ENCODE measurements around the gene SERPINA6. TPM values are rescaled to one million over a fixed set of nuclear protein-coding genes. Genes with fewer than 3 reads are reported as not detected.

Gene SERPINA6
- total and polyA plus RNA-seq, 7 donors, result not detected

DNA sequence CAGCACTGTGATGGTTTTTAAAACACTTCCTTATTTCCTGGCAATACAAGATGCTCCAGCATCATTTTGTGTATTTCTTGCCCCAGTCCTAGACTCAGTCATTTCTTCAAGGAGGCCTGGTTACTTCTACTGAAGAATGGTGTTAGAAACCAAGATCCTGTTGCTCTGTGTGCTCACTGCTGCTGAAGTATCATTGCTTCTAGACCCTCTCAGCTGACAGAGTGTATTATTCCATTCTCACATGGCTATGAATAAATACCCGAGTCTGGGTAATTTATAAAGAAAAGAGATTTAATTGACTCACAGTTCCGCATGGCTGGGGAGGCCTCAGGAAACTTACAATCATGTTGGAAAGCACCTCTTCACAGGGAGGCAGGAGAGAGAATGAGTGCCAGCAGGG is 14.9 kb upstream of the SERPINA6 start:
- WGBS, 3 donors, result 83 to 89% (median 84%) methylated on average over 2 of the region's 2 CpGs
- Histone ChIP-seq H3K4me1 (no peaks in the 10 kb centered on the region), H3K27ac (no peak overlapping the region), H3K4me3 (no peak overlapping the region), H3K36me3 (ENCODE audit: insufficient read depth in 1 of 2, low read depth in 1 of 2) (no peaks in the 10 kb centered on the region), H3K27me3 (ENCODE audit: insufficient read depth in 3 of 3, low read length in 2 of 3) (no peaks in the 10 kb centered on the region), H3K9me3 (no peaks in the 10 kb centered on the region)
- DNase-seq (no peak), ATAC-seq (no peak)
- intact Hi-C loops (cut with DNase I), result no loop called here
- TF ChIP-seq, protein P1, sequence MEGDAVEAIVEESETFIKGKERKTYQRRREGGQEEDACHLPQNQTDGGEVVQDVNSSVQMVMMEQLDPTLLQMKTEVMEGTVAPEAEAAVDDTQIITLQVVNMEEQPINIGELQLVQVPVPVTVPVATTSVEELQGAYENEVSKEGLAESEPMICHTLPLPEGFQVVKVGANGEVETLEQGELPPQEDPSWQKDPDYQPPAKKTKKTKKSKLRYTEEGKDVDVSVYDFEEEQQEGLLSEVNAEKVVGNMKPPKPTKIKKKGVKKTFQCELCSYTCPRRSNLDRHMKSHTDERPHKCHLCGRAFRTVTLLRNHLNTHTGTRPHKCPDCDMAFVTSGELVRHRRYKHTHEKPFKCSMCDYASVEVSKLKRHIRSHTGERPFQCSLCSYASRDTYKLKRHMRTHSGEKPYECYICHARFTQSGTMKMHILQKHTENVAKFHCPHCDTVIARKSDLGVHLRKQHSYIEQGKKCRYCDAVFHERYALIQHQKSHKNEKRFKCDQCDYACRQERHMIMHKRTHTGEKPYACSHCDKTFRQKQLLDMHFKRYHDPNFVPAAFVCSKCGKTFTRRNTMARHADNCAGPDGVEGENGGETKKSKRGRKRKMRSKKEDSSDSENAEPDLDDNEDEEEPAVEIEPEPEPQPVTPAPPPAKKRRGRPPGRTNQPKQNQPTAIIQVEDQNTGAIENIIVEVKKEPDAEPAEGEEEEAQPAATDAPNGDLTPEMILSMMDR (IDR thresholded peaks at IDR 0.05), result no peak

DNA sequence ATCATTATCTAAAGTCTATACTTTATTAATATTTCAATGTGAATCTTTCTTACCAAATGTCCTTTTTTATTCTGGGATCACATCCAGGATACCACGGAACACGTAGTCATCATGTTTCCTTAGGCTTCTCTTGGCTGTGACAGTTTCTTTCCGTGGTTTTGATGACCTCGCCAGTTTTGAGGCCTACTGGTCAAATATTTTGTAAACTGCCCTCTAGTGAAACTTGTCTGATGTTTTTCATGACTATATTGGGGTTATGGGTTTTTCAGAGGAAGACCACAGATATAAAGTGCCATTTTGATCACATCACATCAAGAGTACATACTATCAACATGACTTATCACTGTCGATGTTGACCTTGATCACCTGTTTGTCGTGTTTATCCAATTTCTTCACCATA is 14.1 kb upstream of the SERPINA6 start:
- no peaks in the 10 kb centered on the region for H3K9me3 ChIP-seq
- H3K36me3 ChIP-seq (ENCODE audit: insufficient read depth in 1 of 2, low read depth in 1 of 2), result no peaks in the 10 kb centered on the region
- no peaks in the 10 kb centered on the region for H3K27me3 ChIP-seq (ENCODE audit: insufficient read depth in 3 of 3, low read length in 2 of 3)
- TF ChIP-seq, protein P1 (IDR thresholded peaks at IDR 0.05), result no peak
- no peak overlapping the region for H3K4me3 ChIP-seq
- no peaks in the 10 kb centered on the region for H3K4me1 ChIP-seq
- ATAC-seq, result no peak
- no peak overlapping the region for H3K27ac ChIP-seq
- DNase-seq, result no peak
- intact Hi-C loops (cut with DNase I), result no loop called here
- whole genome bisulfite sequencing, 3 donors, result 55 to 57% (median 57%) methylated on average over 6 of the region's 6 CpGs

DNA sequence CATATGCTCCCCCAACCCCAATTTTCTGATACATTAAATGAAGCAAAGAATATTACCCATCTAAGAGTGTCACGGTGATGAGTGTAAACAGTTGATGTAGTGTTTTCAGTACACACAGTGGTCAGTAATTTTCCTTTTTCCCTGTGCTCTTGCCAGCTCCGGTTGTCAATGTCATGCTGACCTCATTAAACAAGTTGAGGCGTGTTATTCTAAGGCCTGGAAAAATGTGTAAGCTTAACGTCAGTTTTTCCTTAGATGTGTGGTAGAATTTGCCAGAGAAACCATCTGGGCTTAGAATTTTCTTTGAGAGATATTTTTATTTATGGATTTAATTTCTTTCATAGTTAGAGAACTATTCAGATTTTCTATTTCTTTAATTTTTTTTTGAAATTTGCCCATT is 11.7 kb upstream of the SERPINA6 start:
- intact Hi-C loops (cut with DNase I), result no loop called here
- Histone ChIP-seq H3K4me1 (no peaks in the 10 kb centered on the region), H3K36me3 (ENCODE audit: insufficient read depth in 1 of 2, low read depth in 1 of 2) (no peaks in the 10 kb centered on the region), H3K4me3 (no peak overlapping the region), H3K27ac (no peak overlapping the region), H3K27me3 (ENCODE audit: insufficient read depth in 3 of 3, low read length in 2 of 3) (no peaks in the 10 kb centered on the region), H3K9me3 (no peaks in the 10 kb centered on the region)
- WGBS, 3 donors, result 18 to 41% (median 28%) methylated on average over 4 of the region's 4 CpGs
- ATAC-seq, result no peak
- TF ChIP-seq, protein P1 (IDR thresholded peaks at IDR 0.05), result no peak
- no peak for DNase-seq

DNA sequence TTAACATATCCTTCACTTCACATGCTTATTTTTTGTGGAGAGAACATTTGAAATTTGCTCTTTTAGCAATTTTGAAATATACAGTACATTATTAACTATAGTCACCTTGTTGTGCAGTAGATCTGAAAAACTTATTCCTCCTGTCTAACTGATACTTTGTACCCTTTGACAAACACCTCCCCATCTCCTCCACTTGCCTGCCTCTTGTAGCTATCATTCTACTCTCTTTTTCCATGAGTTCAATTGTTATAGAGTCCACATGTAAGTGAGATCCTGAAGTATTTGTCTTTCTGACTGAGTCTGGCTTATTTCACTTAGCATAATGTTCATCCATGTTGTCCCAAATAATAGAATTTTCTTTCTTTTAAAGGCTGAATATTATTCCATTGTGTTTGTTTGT is 9.5 kb upstream of the SERPINA6 start:
- Histone ChIP-seq H3K36me3 (ENCODE audit: insufficient read depth in 1 of 2, low read depth in 1 of 2) (no peaks in the 10 kb centered on the region), H3K27ac (no peak overlapping the region), H3K9me3 (no peaks in the 10 kb centered on the region), H3K27me3 (ENCODE audit: insufficient read depth in 3 of 3, low read length in 2 of 3) (no peaks in the 10 kb centered on the region), H3K4me1 (no peaks in the 10 kb centered on the region), H3K4me3 (no peak overlapping the region)
- intact Hi-C loops (cut with DNase I), result no loop called here
- DNase-seq (no peak), ATAC-seq (no peak)
- TF ChIP-seq, protein P1 (IDR thresholded peaks at IDR 0.05), result no peak

DNA sequence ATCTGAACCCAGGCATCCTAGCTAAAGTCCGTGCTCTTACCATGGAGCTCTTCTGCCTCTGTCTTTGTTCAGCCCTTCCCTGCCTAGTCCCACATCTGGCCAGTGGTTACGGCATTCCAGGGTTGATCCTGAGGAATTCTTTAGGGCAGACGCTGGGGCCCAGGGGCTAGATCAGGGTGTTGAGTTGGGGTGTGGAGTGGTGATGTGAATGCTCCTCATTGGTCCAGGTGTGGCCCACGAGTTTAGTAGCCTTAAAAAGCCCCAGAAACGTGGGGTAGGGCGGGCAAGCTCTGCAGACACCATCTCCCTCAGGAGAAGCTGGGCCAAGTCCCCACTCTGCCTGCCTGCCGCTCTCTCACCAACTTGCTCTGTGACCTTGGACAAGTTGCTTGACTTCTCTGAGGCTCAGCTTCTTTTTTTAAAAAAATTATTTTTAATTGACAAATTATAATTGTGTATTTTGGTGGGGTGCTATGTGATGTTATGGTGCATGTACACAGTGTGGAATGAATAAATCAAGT is 9.0 kb upstream of the SERPINA6 start:
- intact Hi-C loops (cut with DNase I), result no loop called here
- TF ChIP-seq, protein P1 (IDR thresholded peaks at IDR 0.05), result no peak
- ATAC-seq (no peak), DNase-seq (no peak)
- H3K27me3 ChIP-seq (ENCODE audit: insufficient read depth in 3 of 3, low read length in 2 of 3), result no peaks in the 10 kb centered on the region
- no peak overlapping the region for H3K27ac ChIP-seq
- 53 to 68% (median 56%) methylated on average over 7 of the region's 7 CpGs for WGBS, 3 donors
- no peaks in the 10 kb centered on the region for H3K9me3 ChIP-seq
- H3K36me3 ChIP-seq (ENCODE audit: insufficient read depth in 1 of 2, low read depth in 1 of 2), result no peaks in the 10 kb centered on the region
- no peaks in the 10 kb centered on the region for H3K4me1 ChIP-seq
- H3K4me3 ChIP-seq, result no peak overlapping the region
